Upper lobe of right lung (tissue), 1 donor: ENCODE results near the gene PSD. TPM values are rescaled to one million over a fixed set of nuclear protein-coding genes. Genes with fewer than 3 reads are reported as not detected.
"Not testable (repeated sequence)": the region's sequence is repeated elsewhere in the genome, so short reads cannot be mapped to it uniquely, and the experiment has no call there.

Source experiments
- ATAC-seq: fragments of 200-7000 bp; cut with Tn5 transposase; one replicate; pipeline ENCODE4 v1.9.1; 2020; ENCODE audit warnings: mild to moderate bottlenecking, moderate library complexity
- DNase-seq: peaks from one replicate; pipeline ENCODE4 v3.0.0-alpha.2; 2020
- H3K27ac ChIP-seq: fragments of 200-600 bp; one replicate; pipeline ENCODE4 v1.8.0; 2022
- H3K27me3 ChIP-seq: fragments of 200-600 bp; one replicate; pipeline ENCODE4 v1.8.0; 2022; ENCODE audit warnings: mild to moderate bottlenecking
- H3K36me3 ChIP-seq: fragments of 200-600 bp; one replicate; pipeline ENCODE4 v1.8.0; 2022
- H3K4me1 ChIP-seq: fragments of 200-600 bp; one replicate; pipeline ENCODE4 v1.8.0; 2022
- H3K4me3 ChIP-seq: fragments of 200-600 bp; one replicate; pipeline ENCODE4 v1.8.0; 2022; ENCODE audit warnings: mild to moderate bottlenecking
- H3K9me3 ChIP-seq: fragments of 200-600 bp; one replicate; pipeline ENCODE4 v1.8.0; 2022
- CTCF ChIP-seq: fragments of 200-600 bp; IDR thresholded peaks from one replicate; pipeline ENCODE4 v1.8.0; 2022; ENCODE audit warnings: antibody characterized with exemption
- intact Hi-C: fragments of 100-400 bp; cut with DNase I; formaldehyde crosslinking; loops from one replicate; pipeline ENCODE4 v1.11.0; 2022
- total RNA-seq: library from RNA; stranded (reverse); fragmentation: NEBNext Ultra II Directional; extraction: Animal tissue kit (Norgen Biotek cat#: 25700); gene quantifications from one replicate; pipeline ENCODE4 v1.2.1, GENCODE V29; 2021
- donor health status: DM: no; HTN: yes; CAD: no; lungs with severe emphysema.

The PSD gene
- total RNA-seq, 1 donor from 2014 or later: 3.5 TPM

- no peak for DNase-seq
- ATAC-seq: peak; percentile 75
These were observed 37.4 kb upstream of the PSD start for GRCh38 chr10:102455893-102456471.

DNA sequence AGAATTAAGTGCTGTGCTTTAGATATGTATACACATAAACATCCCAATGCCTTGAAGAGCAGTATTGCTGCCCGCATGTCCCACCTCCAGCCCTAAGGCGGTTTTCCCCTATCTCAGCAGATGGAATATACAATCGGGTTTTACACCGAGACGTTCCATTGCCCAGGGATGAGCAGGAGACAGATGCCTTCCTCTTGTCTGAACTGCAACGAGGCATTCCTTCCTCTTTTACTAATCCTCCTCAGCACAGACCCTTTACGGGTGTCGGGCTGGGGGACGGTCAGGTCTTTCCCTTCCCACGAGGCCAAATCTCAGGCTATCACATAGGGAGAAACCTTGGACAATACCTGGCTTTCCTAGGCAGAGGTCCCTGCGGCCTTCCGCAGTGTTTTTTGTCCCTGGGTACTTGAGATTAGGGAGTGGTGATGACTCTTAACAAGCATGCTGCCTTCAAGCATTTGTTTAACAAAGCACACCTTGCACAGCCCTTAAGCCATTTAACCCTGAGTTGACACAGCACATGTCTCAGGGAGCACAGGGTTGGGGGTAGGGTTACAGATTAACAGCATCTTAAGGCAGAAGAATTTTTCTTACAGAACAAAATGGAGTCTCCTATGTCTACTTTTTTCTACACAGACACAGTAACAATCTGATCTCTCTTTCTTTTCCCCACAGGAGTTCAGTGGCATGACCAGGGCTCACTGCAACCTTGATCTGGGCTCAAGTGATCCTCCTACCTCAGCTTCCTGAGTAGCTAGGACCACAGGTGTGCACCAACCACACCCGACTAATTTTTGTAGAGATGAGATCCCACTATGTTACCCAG is 36.3 kb upstream of the PSD start:
- H3K36me3 ChIP-seq, ATAC-seq, H3K4me3 ChIP-seq, H3K9me3 ChIP-seq, intact Hi-C loops, H3K27me3 ChIP-seq, DNase-seq: not testable (repeated sequence)
- Histone ChIP-seq H3K4me1 (peaks cover 41% of the 10 kb centered on the region), H3K27ac (peak overlapping the region; percentile 83)

More at GRCh38 chr10:102455893-102456471, 37.4 kb upstream of the PSD start:
- peaks cover 41% of the 10 kb centered on the region for H3K4me1 ChIP-seq
- no peaks in the 10 kb centered on the region for H3K9me3 ChIP-seq
- H3K4me3 ChIP-seq: no peak overlapping the region
- no peak for TF ChIP-seq CTCF
- intact Hi-C loops: no loop called here
- H3K27me3 ChIP-seq: no peaks in the 10 kb centered on the region
- H3K27ac ChIP-seq: peak overlapping the region; percentile 83
- no peaks in the 10 kb centered on the region for H3K36me3 ChIP-seq

GRCh38 chr10:102453502-102453901 is 34.9 kb upstream of the PSD start:
- Histone ChIP-seq H3K27me3 (no peaks in the 10 kb centered on the region), H3K9me3 (no peaks in the 10 kb centered on the region), H3K4me3 (no peak overlapping the region), H3K36me3 (no peaks in the 10 kb centered on the region), H3K4me1 (peaks cover 41% of the 10 kb centered on the region), H3K27ac (peak overlapping the region; percentile 83)
- intact Hi-C loops: no loop called here
- no peak for TF ChIP-seq CTCF
- ATAC-seq: no peak
- DNase-seq: no peak

DNA sequence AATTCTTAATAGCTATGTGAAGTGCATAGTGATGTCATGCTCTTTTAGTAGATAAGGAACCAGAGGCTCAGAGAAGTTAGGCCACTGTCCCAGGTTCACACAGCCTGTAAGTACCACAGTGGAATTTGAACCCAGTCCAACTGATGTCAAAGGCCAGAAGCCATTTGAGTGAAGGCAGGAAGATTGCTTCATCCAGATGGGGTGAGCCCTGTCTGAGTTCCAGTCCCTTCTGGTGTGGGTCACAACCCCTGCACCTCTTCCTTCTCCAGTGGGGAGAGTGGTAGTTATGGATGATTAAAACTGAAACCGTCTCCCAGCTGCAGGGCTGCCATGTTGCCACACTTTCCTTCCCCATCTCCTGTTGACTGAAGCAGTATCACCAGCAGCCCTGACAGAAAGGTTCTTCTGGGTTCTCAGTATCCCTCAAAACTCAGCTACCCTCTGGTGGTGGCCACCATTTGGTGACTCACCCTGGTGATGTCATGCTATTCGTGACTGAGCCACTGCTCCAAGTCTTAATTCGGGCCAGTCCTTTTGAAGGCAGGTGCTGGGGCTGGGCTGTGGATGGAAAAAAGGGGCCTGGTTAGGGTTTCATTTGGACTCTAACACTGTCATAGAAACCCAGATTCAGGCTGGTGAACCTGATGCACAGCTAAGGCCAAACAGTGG is 34.2 kb upstream of the PSD start:
- peaks cover 41% of the 10 kb centered on the region for H3K4me1 ChIP-seq
- ATAC-seq (peak; percentile 37), DNase-seq (no peak)
- peak overlapping the region; percentile 83 for H3K27ac ChIP-seq
- H3K9me3 ChIP-seq: no peaks in the 10 kb centered on the region
- H3K4me3 ChIP-seq: no peak overlapping the region
- H3K27me3 ChIP-seq: no peaks in the 10 kb centered on the region
- no peaks in the 10 kb centered on the region for H3K36me3 ChIP-seq
- intact Hi-C loops: no loop called here
- no peak for TF ChIP-seq CTCF

GRCh38 chr10:102451105-102451969 is 32.8 kb upstream of the PSD start, which contains the start of gene C10orf95:
Gene C10orf95 (minus strand): TSS chr10:102451543. CDS start chr10:102451093, 450 bp downstream.
- no peaks in the 10 kb centered on the region for H3K9me3 ChIP-seq
- intact Hi-C loops: no loop called here
- no peaks in the 10 kb centered on the region for H3K27me3 ChIP-seq
- peak within 1 kb of the TSS; percentile 88 for H3K4me3 ChIP-seq
- DNase-seq (peak; percentile 74), ATAC-seq (peak; percentile 23)
- H3K4me1 ChIP-seq: peaks cover 39% of the 10 kb centered on the region
- peak within 1 kb of the TSS; percentile 89 for H3K27ac ChIP-seq
- no peak for TF ChIP-seq CTCF
- H3K36me3 ChIP-seq: no peaks in the 10 kb centered on the region
